Measurements from ENCODE around the gene UBE2E2. TPM values are rescaled to one million over a fixed set of nuclear protein-coding genes. Genes with fewer than 3 reads are reported as not detected.
A peak's percentile ranks its signal among the peaks of the same experiment; 100 is the strongest.

Gene UBE2E2
- total and polyA plus RNA-seq, 8 donors, result 6.5 to 128 (median 18.9) TPM

DNA sequence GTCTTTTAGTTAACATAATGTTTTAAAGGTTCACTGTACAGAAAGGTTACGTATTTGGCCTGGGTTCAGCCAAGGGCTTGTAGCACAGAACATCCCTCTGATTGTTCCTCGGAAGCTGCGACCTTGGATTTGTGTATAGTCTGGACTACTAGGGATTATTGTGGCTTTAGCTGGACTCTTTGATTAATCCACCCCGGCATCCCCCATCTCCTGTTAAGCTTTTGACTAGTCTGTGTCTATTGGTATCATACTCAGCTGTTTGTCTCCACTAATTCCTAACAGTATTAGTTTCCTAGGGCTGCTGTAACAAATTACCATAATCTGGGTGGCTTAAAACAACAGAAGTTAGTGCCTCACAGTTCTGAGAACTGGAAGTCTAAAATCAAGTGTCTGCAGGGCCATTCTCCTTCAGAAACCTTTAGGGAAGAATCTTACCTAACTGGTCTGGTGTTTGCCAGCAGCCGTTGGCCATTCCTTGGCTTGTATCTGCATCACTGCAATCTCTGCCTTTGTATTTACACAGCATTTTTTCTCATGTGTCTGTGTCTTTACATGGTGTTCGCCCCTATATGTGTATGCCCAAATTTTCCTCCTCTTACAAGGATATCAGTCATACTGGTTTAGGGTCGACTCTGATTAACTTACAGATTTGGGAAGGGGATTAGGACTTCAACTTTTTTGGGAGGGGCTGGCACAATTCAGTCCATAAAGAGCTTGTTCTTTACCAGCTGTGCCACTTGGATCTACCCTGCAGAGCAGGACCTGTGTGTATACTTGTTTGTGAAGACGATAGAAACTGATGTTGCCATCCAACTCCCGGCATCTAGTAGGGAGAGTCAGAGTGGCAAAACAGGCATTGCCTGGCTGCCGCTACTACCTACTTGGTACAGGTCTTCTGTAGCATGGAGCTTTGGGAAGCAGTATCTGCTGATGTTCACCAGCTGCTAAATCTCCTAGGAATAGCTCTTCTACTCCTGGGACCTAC is 117.8 kb downstream of the UBE2E2 start:
- Histone ChIP-seq H3K4me1 (peaks cover 0 to 31% (median 7%) of the 10 kb centered on the region in 4 donors), H3K36me3 (no peaks in the 10 kb centered on the region), H3K9me3 (peaks cover 0 to 7% (median 0%) of the 10 kb centered on the region in 4 donors), H3K27me3 (no peaks in the 10 kb centered on the region), H3K27ac (no peak overlapping the region), H3K4me3 (no peak overlapping the region)
- WGBS, 5 donors, result 79 to 84% (median 82%) methylated on average over 8 to 10 of the region's 10 CpGs
- no peak for DNase-seq
- TF ChIP-seq EP300 (IDR thresholded peaks at IDR 0.05), result no peak
- TF ChIP-seq, protein P1, sequence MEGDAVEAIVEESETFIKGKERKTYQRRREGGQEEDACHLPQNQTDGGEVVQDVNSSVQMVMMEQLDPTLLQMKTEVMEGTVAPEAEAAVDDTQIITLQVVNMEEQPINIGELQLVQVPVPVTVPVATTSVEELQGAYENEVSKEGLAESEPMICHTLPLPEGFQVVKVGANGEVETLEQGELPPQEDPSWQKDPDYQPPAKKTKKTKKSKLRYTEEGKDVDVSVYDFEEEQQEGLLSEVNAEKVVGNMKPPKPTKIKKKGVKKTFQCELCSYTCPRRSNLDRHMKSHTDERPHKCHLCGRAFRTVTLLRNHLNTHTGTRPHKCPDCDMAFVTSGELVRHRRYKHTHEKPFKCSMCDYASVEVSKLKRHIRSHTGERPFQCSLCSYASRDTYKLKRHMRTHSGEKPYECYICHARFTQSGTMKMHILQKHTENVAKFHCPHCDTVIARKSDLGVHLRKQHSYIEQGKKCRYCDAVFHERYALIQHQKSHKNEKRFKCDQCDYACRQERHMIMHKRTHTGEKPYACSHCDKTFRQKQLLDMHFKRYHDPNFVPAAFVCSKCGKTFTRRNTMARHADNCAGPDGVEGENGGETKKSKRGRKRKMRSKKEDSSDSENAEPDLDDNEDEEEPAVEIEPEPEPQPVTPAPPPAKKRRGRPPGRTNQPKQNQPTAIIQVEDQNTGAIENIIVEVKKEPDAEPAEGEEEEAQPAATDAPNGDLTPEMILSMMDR (IDR thresholded peaks at IDR 0.05), result no peak
- no peak for TF ChIP-seq POLR2A (IDR thresholded peaks at IDR 0.05)
- TF ChIP-seq POLR2AphosphoS5 (IDR thresholded peaks at IDR 0.05), result no peak
- intact Hi-C loops (cut with DNase I; ENCODE audit: low total_unique reads), result no loop called here

DNA sequence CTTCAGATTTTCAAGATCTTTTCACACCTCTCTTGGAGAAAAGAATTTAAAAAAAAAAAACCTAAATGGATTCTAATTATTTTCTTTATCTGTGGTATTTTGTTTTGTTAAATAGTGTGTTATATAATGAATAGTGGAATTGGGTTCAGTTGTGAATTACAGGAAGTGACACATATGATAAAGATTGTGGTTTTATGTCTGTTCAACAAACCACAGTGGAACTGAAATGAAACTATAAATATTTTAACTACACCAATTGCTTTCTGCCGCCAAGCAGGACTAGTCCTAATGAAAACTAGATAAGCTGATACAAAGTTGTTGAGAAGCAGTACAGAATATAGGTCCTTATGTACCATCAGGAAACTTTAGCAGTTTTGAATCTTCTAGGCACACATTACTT is 121.6 kb downstream of the UBE2E2 start:
- no peak for TF ChIP-seq POLR2AphosphoS5 (IDR thresholded peaks at IDR 0.05)
- TF ChIP-seq EP300 (IDR thresholded peaks at IDR 0.05), result no peak
- TF ChIP-seq, protein P1 (IDR thresholded peaks at IDR 0.05), result no peak
- TF ChIP-seq POLR2A (IDR thresholded peaks at IDR 0.05), result no peak
- H3K27ac ChIP-seq, result no peak overlapping the region
- 2 to 32% (median 26%) methylated on average over 1 of the region's 1 CpG for WGBS, 5 donors
- no peaks in the 10 kb centered on the region for H3K27me3 ChIP-seq
- H3K4me1 ChIP-seq, result peaks cover 0 to 26% (median 7%) of the 10 kb centered on the region in 4 donors
- intact Hi-C loops (cut with DNase I; ENCODE audit: low total_unique reads), result no loop called here
- no peaks in the 10 kb centered on the region for H3K9me3 ChIP-seq
- H3K4me3 ChIP-seq, result no peak overlapping the region
- no peaks in the 10 kb centered on the region for H3K36me3 ChIP-seq
- peak in 1 of 2 donors; percentile 16 for DNase-seq

DNA sequence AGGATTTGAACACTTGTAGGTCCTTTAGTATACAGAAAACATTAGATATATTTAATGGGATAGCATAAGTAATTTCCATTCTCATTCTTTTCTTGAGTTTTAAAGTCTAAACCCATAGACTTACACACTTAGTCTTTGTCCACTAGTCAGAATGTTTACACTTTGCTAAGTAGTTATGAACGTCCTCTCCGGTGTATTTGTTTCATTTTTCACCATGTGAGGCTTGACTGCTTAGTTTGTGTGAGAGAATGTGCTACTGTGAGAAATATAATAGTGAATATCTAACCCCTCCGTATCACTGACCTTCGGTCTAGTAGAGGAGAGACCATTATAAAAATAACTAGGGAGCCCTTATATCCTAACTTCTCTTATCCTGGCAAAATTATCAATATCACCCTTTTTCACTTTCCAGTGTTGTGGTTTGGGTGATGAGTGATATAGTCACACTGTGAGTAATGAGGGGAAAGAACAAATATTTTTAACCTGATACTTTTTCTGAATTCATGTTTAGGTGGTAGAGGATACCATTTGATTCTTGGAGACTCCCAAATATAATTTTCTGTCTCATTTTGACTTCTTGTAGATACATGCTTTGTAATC is 122.4 kb downstream of the UBE2E2 start:
- WGBS, 5 donors, result 54 to 63% (median 61%) methylated on average over 4 of the region's 4 CpGs
- Histone ChIP-seq H3K27me3 (no peaks in the 10 kb centered on the region), H3K36me3 (no peaks in the 10 kb centered on the region), H3K27ac (no peak overlapping the region), H3K4me3 (no peak overlapping the region), H3K9me3 (no peaks in the 10 kb centered on the region), H3K4me1 (peaks cover 0 to 26% (median 7%) of the 10 kb centered on the region in 4 donors)
- TF ChIP-seq POLR2A (IDR thresholded peaks at IDR 0.05) (no peak), POLR2AphosphoS5 (IDR thresholded peaks at IDR 0.05) (no peak), EP300 (IDR thresholded peaks at IDR 0.05) (no peak)
- TF ChIP-seq, protein P1 (IDR thresholded peaks at IDR 0.05), result no peak
- intact Hi-C loops (cut with DNase I; ENCODE audit: low total_unique reads), result no loop called here
- DNase-seq, result no peak

DNA sequence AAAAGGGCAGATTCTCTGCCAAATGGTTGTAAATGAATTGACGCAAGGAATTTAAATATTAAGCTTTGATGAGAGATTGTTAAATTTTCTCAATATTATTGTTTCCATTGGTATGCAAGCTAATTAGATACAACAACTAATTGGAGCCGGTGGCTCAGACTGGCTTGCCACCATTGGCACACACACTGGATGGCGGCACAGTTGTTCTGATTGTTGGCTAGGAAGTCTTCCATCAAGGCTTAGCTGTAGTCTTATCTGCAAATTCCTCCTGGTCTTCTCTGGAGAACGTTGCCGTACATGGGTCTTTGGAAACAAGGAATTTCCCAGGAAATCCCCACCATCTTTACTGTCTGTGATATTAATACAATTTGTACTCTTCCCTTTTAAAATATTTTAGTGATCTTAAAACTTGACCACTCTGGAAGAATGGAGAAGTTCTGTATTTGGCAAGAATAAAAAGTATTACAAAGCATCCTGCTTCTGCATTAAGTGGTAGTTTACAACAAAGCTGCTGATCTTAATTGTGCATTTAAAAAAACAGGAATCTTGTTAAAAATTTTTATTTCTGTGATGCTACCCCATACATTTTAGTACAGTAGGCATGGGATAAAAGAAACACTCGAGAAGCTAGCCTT is 126.5 kb downstream of the UBE2E2 start:
- Histone ChIP-seq H3K36me3 (no peaks in the 10 kb centered on the region), H3K27ac (no peak overlapping the region), H3K4me3 (no peak overlapping the region), H3K4me1 (peaks cover 0 to 21% (median 5%) of the 10 kb centered on the region in 4 donors), H3K9me3 (no peaks in the 10 kb centered on the region), H3K27me3 (no peaks in the 10 kb centered on the region)
- TF ChIP-seq, protein P1 (IDR thresholded peaks at IDR 0.05), result no peak
- TF ChIP-seq EP300 (IDR thresholded peaks at IDR 0.05), result no peak
- TF ChIP-seq POLR2A (IDR thresholded peaks at IDR 0.05), result no peak
- no peak for TF ChIP-seq POLR2AphosphoS5 (IDR thresholded peaks at IDR 0.05)
- no peak for DNase-seq
- 79 to 89% (median 87%) methylated on average over 6 of the region's 6 CpGs for WGBS, 5 donors
- intact Hi-C loops (cut with DNase I; ENCODE audit: low total_unique reads), result no loop called here

Data from stomach (tissue), 9 donors.